ENCODE data around the gene SLIT3. TPM values are rescaled to one million over a fixed set of nuclear protein-coding genes. Genes with fewer than 3 reads are reported as not detected.

SLIT3 gene
- total and polyA plus RNA-seq, 2 donors (not counting 3 experiments of a cell fraction or from before 2014, with no cell fraction given): 0.90 to 1.0 TPM

- no peak for FAIRE-seq
- CTCF ChIA-PET: no interaction called here
These were observed 484.3 kb downstream of the SLIT3 start for GRCh38 chr5:168816661-168817060.

More at GRCh38 chr5:168816661-168817060, 484.3 kb downstream of the SLIT3 start:
- no peak overlapping the region for H3K4me2 ChIP-seq (ENCODE audit: insufficient read depth, low read length)
- intact Hi-C loops (cut with micrococcal nuclease): no loop called here
- H3K9ac ChIP-seq (replicated peaks; ENCODE audit: extremely low read depth, insufficient read depth, low read length): no peak overlapping the region
- TF ChIP-seq MYC (IDR thresholded peaks at IDR 0.05; ENCODE audit: low read depth, low read length) (no peak), POLR2AphosphoS5 (IDR thresholded peaks at IDR 0.05; ENCODE audit: insufficient read depth, low read depth, low read length) (no peak), FOS (IDR thresholded peaks at IDR 0.05; ENCODE audit: borderline replicate concordance, insufficient read depth, low read length) (no peak), CTCF (IDR thresholded peaks at IDR 0.05; ENCODE audit: extremely low read depth in 1 of 2, insufficient read depth in 1 of 2, low read depth in 1 of 2, low read length in 2 of 2) (no peak), POLR2A (IDR thresholded peaks at IDR 0.05; ENCODE audit: low read depth, low read length) (no peak), JUN (IDR thresholded peaks at IDR 0.05; ENCODE audit: borderline replicate concordance, insufficient read depth, insufficient read length, low read depth) (no peak), MAX (IDR thresholded peaks at IDR 0.05; ENCODE audit: insufficient read depth, insufficient read length) (no peak), GATA2 (IDR thresholded peaks at IDR 0.05; ENCODE audit: insufficient read depth, insufficient read length, low read depth, low read length) (no peak), EZH2 (IDR thresholded peaks at IDR 0.05; ENCODE audit: borderline replicate concordance, low read depth, low read length, severe bottlenecking) (no peak)
- H3K9me3 ChIP-seq (replicated peaks; ENCODE audit: control insufficient read depth, insufficient read depth, low read length): no peaks in the 10 kb centered on the region
- no peak overlapping the region for H3K27ac ChIP-seq (ENCODE audit: insufficient read depth, low read depth, low read length)
- DNase-seq (ENCODE audit: low read depth, low spot score): no peak
- no peak overlapping the region for H2AFZ ChIP-seq (ENCODE audit: low read depth, low read length)
- no peaks in the 10 kb centered on the region for H3K9me1 ChIP-seq (replicated peaks; ENCODE audit: control insufficient read depth, extremely low read depth, insufficient read depth, low read length)
- dilution Hi-C loops (cut with MboI; ENCODE audit: extremely low pct_ligation_motif_present, low sequenced_read_pairs): no loop called here
- H3K36me3 ChIP-seq (ENCODE audit: control insufficient read depth in 2 of 2, extremely low read depth in 1 of 2, insufficient read depth in 2 of 2, low read length in 2 of 2): no peaks in the 10 kb centered on the region
- no peak overlapping the region for H3K4me3 ChIP-seq (replicated peaks in 1 of 3; ENCODE audit: insufficient read depth in 1 of 3, low read depth in 1 of 3, low read length in 3 of 3)
- no TSS peak for BruUV-seq (replicated peaks)
- H3K79me2 ChIP-seq (ENCODE audit: control insufficient read depth, insufficient read depth, low read length): no peaks in the 10 kb centered on the region
- no peaks in the 10 kb centered on the region for H3K27me3 ChIP-seq (ENCODE audit: control insufficient read depth in 2 of 2, insufficient read depth in 2 of 2, low read length in 2 of 2)
- no peaks in the 10 kb centered on the region for H3K4me1 ChIP-seq (ENCODE audit: control insufficient read depth, extremely low read depth, insufficient read depth, low read length)
- POLR2A ChIA-PET: no interaction called here
- no peaks in the 10 kb centered on the region for H4K20me1 ChIP-seq (replicated peaks; ENCODE audit: control insufficient read depth, extremely low read depth, insufficient read depth, low read length)
